Vagina (tissue), 2 donors: Measurements from ENCODE around the gene INHA.

ENCODE experiments used
- POLR2A ChIP-seq, 2 donors: fragments of 450-650 bp; IDR thresholded peaks; one replicate each; pipeline ENCODE4 v1.6.1; 2017; ENCODE audit warnings: antibody characterized with exemption in 2 of 2, mild to moderate bottlenecking in 2 of 2, moderate library complexity in 2 of 2
- TF ChIP-seq, protein P1 (sequence below), 3 experiments: fragments of 450-650 bp in 2 of 3; fragments of 200-600 bp in 1 of 3; sonication (generic) in 1 of 3; IDR thresholded peaks; one replicate each; pipeline ENCODE4 v1.5.1; 2017 to 2019; ENCODE audit warnings: antibody characterized with exemption in 3 of 3, mild to moderate bottlenecking in 2 of 3, moderate library complexity in 2 of 3

DNA sequence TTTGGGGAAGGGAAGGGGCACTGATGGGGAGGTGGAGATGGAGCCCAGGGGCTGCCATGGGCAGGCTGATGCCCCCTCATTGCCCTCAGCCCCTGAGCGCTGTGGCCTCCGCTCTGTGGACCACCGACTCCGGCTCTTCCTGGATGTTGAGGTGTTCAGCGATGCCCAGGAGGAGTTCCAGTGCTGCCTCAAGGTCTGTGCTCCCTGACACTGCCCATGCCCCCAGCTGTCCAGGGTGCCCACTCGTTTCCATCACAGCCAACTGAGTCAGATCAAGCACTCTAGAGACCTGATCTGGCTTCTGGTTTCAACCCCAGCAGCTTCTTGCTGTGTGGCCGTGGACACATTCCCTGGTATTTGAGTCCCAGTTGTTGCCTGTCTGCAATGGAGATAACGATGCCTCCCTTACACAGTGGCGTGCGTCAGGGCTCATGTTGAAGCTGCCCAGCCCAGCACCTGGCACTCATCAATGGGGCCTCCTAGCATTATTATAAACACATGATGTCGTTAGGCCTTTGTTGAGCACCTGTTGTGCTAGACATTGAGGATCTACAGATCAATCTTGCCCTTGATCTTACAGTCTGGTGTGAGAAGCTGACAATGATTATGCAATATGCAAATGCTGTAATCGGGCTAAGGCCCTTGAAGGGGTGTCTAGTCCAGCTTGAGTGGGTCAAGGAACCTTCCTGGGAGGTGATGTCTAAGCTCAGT, 39.9 kb downstream of the INHA start:
- TF ChIP-seq POLR2A (IDR thresholded peaks at IDR 0.05) = no peak
- TF ChIP-seq, protein P1, sequence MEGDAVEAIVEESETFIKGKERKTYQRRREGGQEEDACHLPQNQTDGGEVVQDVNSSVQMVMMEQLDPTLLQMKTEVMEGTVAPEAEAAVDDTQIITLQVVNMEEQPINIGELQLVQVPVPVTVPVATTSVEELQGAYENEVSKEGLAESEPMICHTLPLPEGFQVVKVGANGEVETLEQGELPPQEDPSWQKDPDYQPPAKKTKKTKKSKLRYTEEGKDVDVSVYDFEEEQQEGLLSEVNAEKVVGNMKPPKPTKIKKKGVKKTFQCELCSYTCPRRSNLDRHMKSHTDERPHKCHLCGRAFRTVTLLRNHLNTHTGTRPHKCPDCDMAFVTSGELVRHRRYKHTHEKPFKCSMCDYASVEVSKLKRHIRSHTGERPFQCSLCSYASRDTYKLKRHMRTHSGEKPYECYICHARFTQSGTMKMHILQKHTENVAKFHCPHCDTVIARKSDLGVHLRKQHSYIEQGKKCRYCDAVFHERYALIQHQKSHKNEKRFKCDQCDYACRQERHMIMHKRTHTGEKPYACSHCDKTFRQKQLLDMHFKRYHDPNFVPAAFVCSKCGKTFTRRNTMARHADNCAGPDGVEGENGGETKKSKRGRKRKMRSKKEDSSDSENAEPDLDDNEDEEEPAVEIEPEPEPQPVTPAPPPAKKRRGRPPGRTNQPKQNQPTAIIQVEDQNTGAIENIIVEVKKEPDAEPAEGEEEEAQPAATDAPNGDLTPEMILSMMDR (IDR thresholded peaks at IDR 0.05) = no peak
